DOHH2 (cell line): ENCODE results near the gene ZNF366.

Experiments
- H3F3A ChIP-seq: fragments of 200-600 bp; sonication (generic), shearing (Covaris generic); 2 replicates; pipeline ENCODE4 v1.6.0; 2016; ENCODE audit warnings: antibody characterized with exemption, mild to moderate bottlenecking; ENCODE audit not compliant: control insufficient read depth, insufficient read depth
- H3K27ac ChIP-seq: fragments of 200-600 bp; sonication (generic); 2 replicates; pipeline ENCODE4 v1.5.1; 2014; ENCODE audit warnings: low read depth, mild to moderate bottlenecking, low read length, moderate library complexity
- H3K27me3 ChIP-seq: fragments of 200-600 bp; sonication (generic); 2 replicates; pipeline ENCODE4 v1.6.1; 2014; ENCODE audit warnings: mild to moderate bottlenecking, low read length, mixed read lengths; ENCODE audit not compliant: control insufficient read depth
- H3K36me3 ChIP-seq: fragments of 200-600 bp; sonication (generic); 2 replicates; pipeline ENCODE4 v1.6.1; 2014; ENCODE audit warnings: mild to moderate bottlenecking, low read length, moderate library complexity, mixed read lengths; ENCODE audit not compliant: control insufficient read depth
- H3K4me1 ChIP-seq: fragments of 200-600 bp; sonication (generic); 2 replicates; pipeline ENCODE4 v1.6.1; 2014; ENCODE audit warnings: mild to moderate bottlenecking, low read length, mixed read lengths; ENCODE audit not compliant: control insufficient read depth
- H3K4me2 ChIP-seq: fragments of 200-600 bp; sonication (generic); 2 replicates; pipeline ENCODE4 v1.6.0; 2014; ENCODE audit warnings: mild to moderate bottlenecking, low read length, moderate library complexity
- H3K4me3 ChIP-seq: fragments of 200-600 bp; sonication (generic); 2 replicates; pipeline ENCODE4 v1.5.1; 2014; ENCODE audit warnings: mild to moderate bottlenecking, low read length, mixed read lengths
- H3K79me2 ChIP-seq: fragments of 200-600 bp; sonication (generic); 2 replicates; pipeline ENCODE4 v1.6.1; 2014; ENCODE audit warnings: mild to moderate bottlenecking, low read length, mixed read lengths; ENCODE audit not compliant: control insufficient read depth
- H3K9me2 ChIP-seq: fragments of 200-600 bp; sonication (generic); replicated peaks from 2 replicates; pipeline ENCODE4 v1.6.1; 2014; ENCODE audit warnings: mild to moderate bottlenecking, low read length, mixed read lengths; ENCODE audit not compliant: control insufficient read depth
- H3K9me3 ChIP-seq: fragments of 200-600 bp; sonication (generic); 2 replicates; pipeline ENCODE4 v1.6.1; 2014; ENCODE audit warnings: antibody characterized with exemption, low read length, mixed read lengths; ENCODE audit not compliant: control insufficient read depth, insufficient read depth
- H4K20me1 ChIP-seq: fragments of 200-600 bp; sonication (generic); 2 replicates; pipeline ENCODE4 v1.6.0; 2014; ENCODE audit warnings: low read depth, mild to moderate bottlenecking, antibody characterized with exemption, low read length, moderate library complexity; ENCODE audit not compliant: control insufficient read depth, insufficient read depth
- CTCF ChIP-seq: fragments of 200-600 bp; sonication (generic); IDR thresholded peaks from one replicate; pipeline ENCODE4 v1.5.1; 2014; ENCODE audit warnings: antibody characterized with exemption, mild to moderate bottlenecking, low read depth, low read length; ENCODE audit not compliant: poor library complexity, severe bottlenecking
- EZH2phosphoT487 ChIP-seq: fragments of 200-600 bp; sonication (generic); IDR thresholded peaks from 2 replicates; pipeline ENCODE4 v1.6.1; 2017; ENCODE audit warnings: borderline replicate concordance, mild to moderate bottlenecking, antibody characterized with exemption, low read length, moderate library complexity, mixed read lengths

ZNF366 gene

GRCh38 chr5:72477644-72478043 lies 29.6 kb downstream of the ZNF366 start:
- Histone ChIP-seq H3K9me2 (no peaks in the 10 kb centered on the region), H3K27me3 (peaks cover 47% of the 10 kb centered on the region), H3K79me2 (no peaks in the 10 kb centered on the region), H3K4me2 (no peak overlapping the region), H3K4me1 (no peaks in the 10 kb centered on the region), H3K36me3 (no peaks in the 10 kb centered on the region), H4K20me1 (no peaks in the 10 kb centered on the region), H3K9me3 (no peaks in the 10 kb centered on the region), H3F3A (no peaks in the 10 kb centered on the region), H3K27ac (no peak overlapping the region), H3K4me3 (no peak overlapping the region)
- TF ChIP-seq CTCF (no peak), EZH2phosphoT487 (no peak)

- Histone ChIP-seq H4K20me1 (no peaks in the 10 kb centered on the region), H3K4me2 (no peak overlapping the region), H3K4me3 (no peak overlapping the region), H3K79me2 (no peaks in the 10 kb centered on the region), H3K4me1 (no peaks in the 10 kb centered on the region), H3K9me2 (no peaks in the 10 kb centered on the region), H3K27ac (no peak overlapping the region), H3K36me3 (no peaks in the 10 kb centered on the region), H3K9me3 (no peaks in the 10 kb centered on the region), H3K27me3 (peaks cover 46% of the 10 kb centered on the region), H3F3A (no peaks in the 10 kb centered on the region)
- TF ChIP-seq CTCF (no peak), EZH2phosphoT487 (no peak)
These were observed 30.0 kb downstream of the ZNF366 start for GRCh38 chr5:72477176-72477575.

GRCh38 chr5:72476721-72477120 lies 30.5 kb downstream of the ZNF366 start:
- Histone ChIP-seq H3K27me3 (peaks cover 43% of the 10 kb centered on the region), H3K4me3 (no peak overlapping the region), H3K4me1 (no peaks in the 10 kb centered on the region), H3K79me2 (no peaks in the 10 kb centered on the region), H3K9me3 (no peaks in the 10 kb centered on the region), H3K36me3 (no peaks in the 10 kb centered on the region), H3K27ac (no peak overlapping the region), H3K4me2 (no peak overlapping the region), H3F3A (no peaks in the 10 kb centered on the region), H4K20me1 (no peaks in the 10 kb centered on the region), H3K9me2 (no peaks in the 10 kb centered on the region)
- TF ChIP-seq CTCF: no peak
- no peak for TF ChIP-seq EZH2phosphoT487

GRCh38 chr5:72476275-72476674 lies 30.9 kb downstream of the ZNF366 start:
- H4K20me1 ChIP-seq: no peaks in the 10 kb centered on the region
- H3K27ac ChIP-seq: no peak overlapping the region
- H3K27me3 ChIP-seq: peaks cover 43% of the 10 kb centered on the region
- H3K79me2 ChIP-seq: no peaks in the 10 kb centered on the region
- H3F3A ChIP-seq: no peaks in the 10 kb centered on the region
- TF ChIP-seq EZH2phosphoT487: no peak
- TF ChIP-seq CTCF: no peak
- H3K4me3 ChIP-seq: no peak overlapping the region
- no peak overlapping the region for H3K4me2 ChIP-seq
- no peaks in the 10 kb centered on the region for H3K36me3 ChIP-seq
- H3K9me2 ChIP-seq: no peaks in the 10 kb centered on the region
- no peaks in the 10 kb centered on the region for H3K9me3 ChIP-seq
- H3K4me1 ChIP-seq: no peaks in the 10 kb centered on the region
